Measurements from ENCODE around the gene GRIK4. TPM values are rescaled to one million over a fixed set of nuclear protein-coding genes. Genes with fewer than 3 reads are reported as not detected.

The GRIK4 gene
- total and polyA plus RNA-seq, 2 donors (not counting 3 experiments of a cell fraction or from before 2014, with no cell fraction given), result 0.81 to 1.6 TPM

GRCh38 chr11:120769906-120770305 is 258.4 kb downstream of the GRIK4 start:
- POLR2A ChIA-PET, result no interaction called here
- no peak overlapping the region for H3K4me3 ChIP-seq (replicated peaks in 1 of 3; ENCODE audit: insufficient read depth in 1 of 3, low read depth in 1 of 3, low read length in 3 of 3)
- peaks cover 0 to 2% of the 10 kb centered on the region in 2 experiments for H3K27me3 ChIP-seq (ENCODE audit: control insufficient read depth in 2 of 2, insufficient read depth in 2 of 2, low read length in 2 of 2)
- H2AFZ ChIP-seq (ENCODE audit: low read depth, low read length), result no peak overlapping the region
- no peak overlapping the region for H3K4me2 ChIP-seq (ENCODE audit: insufficient read depth, low read length)
- H3K9me1 ChIP-seq (replicated peaks; ENCODE audit: control insufficient read depth, extremely low read depth, insufficient read depth, low read length), result no peaks in the 10 kb centered on the region
- FAIRE-seq, result no peak
- intact Hi-C loops (cut with micrococcal nuclease), result loop anchor here (10.0 kb wide), 1 partner anchor 555 kb away; the partner anchor contains the start of gene OAF
- no peak for DNase-seq (ENCODE audit: low read depth, low spot score)
- H3K9ac ChIP-seq (replicated peaks; ENCODE audit: extremely low read depth, insufficient read depth, low read length), result no peak overlapping the region
- CTCF ChIA-PET, result interaction anchor here (1.0 to 1.7 kb wide), 3 partner anchors 11 to 85 kb away, joined by 3 to 4 read pairs (median 4); no protein-coding TSS in a partner anchor
- dilution Hi-C loops (cut with MboI; ENCODE audit: extremely low pct_ligation_motif_present, low sequenced_read_pairs), result no loop called here
- no peaks in the 10 kb centered on the region for H4K20me1 ChIP-seq (replicated peaks; ENCODE audit: control insufficient read depth, extremely low read depth, insufficient read depth, low read length)
- no TSS peak for BruUV-seq (replicated peaks)
- no peak overlapping the region for H3K27ac ChIP-seq (ENCODE audit: insufficient read depth, low read depth, low read length)
- H3K36me3 ChIP-seq (ENCODE audit: control insufficient read depth in 2 of 2, extremely low read depth in 1 of 2, insufficient read depth in 2 of 2, low read length in 2 of 2), result no peaks in the 10 kb centered on the region
- no peaks in the 10 kb centered on the region for H3K79me2 ChIP-seq (ENCODE audit: control insufficient read depth, insufficient read depth, low read length)
- H3K9me3 ChIP-seq (replicated peaks; ENCODE audit: control insufficient read depth, insufficient read depth, low read length), result no peaks in the 10 kb centered on the region
- TF ChIP-seq JUN (IDR thresholded peaks at IDR 0.05; ENCODE audit: borderline replicate concordance, insufficient read depth, insufficient read length, low read depth) (no peak), FOS (IDR thresholded peaks at IDR 0.05; ENCODE audit: borderline replicate concordance, insufficient read depth, low read length) (no peak)
- H3K4me1 ChIP-seq (ENCODE audit: control insufficient read depth, extremely low read depth, insufficient read depth, low read length), result peaks cover 21% of the 10 kb centered on the region

DNA sequence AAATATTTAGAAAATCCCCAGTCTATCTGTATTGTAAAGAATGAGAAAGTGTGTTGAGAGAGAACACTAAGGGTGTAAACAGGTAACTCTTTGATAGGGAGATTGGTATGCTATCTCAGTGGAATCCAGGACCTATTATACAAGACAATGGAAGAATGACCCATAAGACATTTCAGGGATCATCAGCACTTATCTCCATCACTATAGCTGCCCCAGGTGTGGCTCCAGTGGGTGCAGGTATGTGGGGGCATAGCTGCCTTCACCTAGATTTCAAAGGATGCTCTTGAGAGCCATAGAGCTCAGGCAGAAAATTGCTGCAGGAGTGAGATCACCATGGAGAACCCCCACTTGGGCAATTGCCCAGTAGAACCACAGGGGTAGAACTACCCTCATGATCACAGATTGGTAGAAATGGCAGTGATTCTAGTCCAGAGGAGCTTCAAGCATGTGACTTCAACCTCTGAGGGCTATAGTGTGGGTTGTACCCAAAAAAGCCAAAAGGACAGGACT is 260.1 kb downstream of the GRIK4 start:
- Histone ChIP-seq H3K4me1 (ENCODE audit: control insufficient read depth, extremely low read depth, insufficient read depth, low read length) (peaks cover 21% of the 10 kb centered on the region), H3K9me3 (replicated peaks; ENCODE audit: control insufficient read depth, insufficient read depth, low read length) (no peaks in the 10 kb centered on the region), H3K4me2 (ENCODE audit: insufficient read depth, low read length) (no peak overlapping the region), H4K20me1 (replicated peaks; ENCODE audit: control insufficient read depth, extremely low read depth, insufficient read depth, low read length) (no peaks in the 10 kb centered on the region), H3K27ac (ENCODE audit: insufficient read depth, low read depth, low read length) (no peak overlapping the region), H3K9ac (replicated peaks; ENCODE audit: extremely low read depth, insufficient read depth, low read length) (no peak overlapping the region), H2AFZ (ENCODE audit: low read depth, low read length) (no peak overlapping the region), H3K9me1 (replicated peaks; ENCODE audit: control insufficient read depth, extremely low read depth, insufficient read depth, low read length) (no peaks in the 10 kb centered on the region), H3K36me3 (ENCODE audit: control insufficient read depth in 2 of 2, extremely low read depth in 1 of 2, insufficient read depth in 2 of 2, low read length in 2 of 2) (no peaks in the 10 kb centered on the region), H3K4me3 (replicated peaks in 1 of 3; ENCODE audit: insufficient read depth in 1 of 3, low read depth in 1 of 3, low read length in 3 of 3) (no peak overlapping the region), H3K79me2 (ENCODE audit: control insufficient read depth, insufficient read depth, low read length) (no peaks in the 10 kb centered on the region), H3K27me3 (ENCODE audit: control insufficient read depth in 2 of 2, insufficient read depth in 2 of 2, low read length in 2 of 2) (no peaks in the 10 kb centered on the region)
- POLR2A ChIA-PET, result no interaction called here
- FAIRE-seq (no peak), DNase-seq (ENCODE audit: low read depth, low spot score) (no peak)
- CTCF ChIA-PET, result no interaction called here
- dilution Hi-C loops (cut with MboI; ENCODE audit: extremely low pct_ligation_motif_present, low sequenced_read_pairs) (no loop called here), intact Hi-C loops (cut with micrococcal nuclease) (loop anchor here (10.0 kb wide), 1 partner anchor 557 kb away; the partner anchor contains the start of gene OAF)
- no TSS peak for BruUV-seq (replicated peaks)
- TF ChIP-seq, protein P1, sequence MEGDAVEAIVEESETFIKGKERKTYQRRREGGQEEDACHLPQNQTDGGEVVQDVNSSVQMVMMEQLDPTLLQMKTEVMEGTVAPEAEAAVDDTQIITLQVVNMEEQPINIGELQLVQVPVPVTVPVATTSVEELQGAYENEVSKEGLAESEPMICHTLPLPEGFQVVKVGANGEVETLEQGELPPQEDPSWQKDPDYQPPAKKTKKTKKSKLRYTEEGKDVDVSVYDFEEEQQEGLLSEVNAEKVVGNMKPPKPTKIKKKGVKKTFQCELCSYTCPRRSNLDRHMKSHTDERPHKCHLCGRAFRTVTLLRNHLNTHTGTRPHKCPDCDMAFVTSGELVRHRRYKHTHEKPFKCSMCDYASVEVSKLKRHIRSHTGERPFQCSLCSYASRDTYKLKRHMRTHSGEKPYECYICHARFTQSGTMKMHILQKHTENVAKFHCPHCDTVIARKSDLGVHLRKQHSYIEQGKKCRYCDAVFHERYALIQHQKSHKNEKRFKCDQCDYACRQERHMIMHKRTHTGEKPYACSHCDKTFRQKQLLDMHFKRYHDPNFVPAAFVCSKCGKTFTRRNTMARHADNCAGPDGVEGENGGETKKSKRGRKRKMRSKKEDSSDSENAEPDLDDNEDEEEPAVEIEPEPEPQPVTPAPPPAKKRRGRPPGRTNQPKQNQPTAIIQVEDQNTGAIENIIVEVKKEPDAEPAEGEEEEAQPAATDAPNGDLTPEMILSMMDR (IDR thresholded peaks at IDR 0.05; ENCODE audit: extremely low read depth in 1 of 2, insufficient read depth in 1 of 2, low read depth in 1 of 2, low read length in 2 of 2), result no peak
- no peak for TF ChIP-seq EZH2 (IDR thresholded peaks at IDR 0.05; ENCODE audit: borderline replicate concordance, low read depth, low read length, severe bottlenecking)
- TF ChIP-seq, protein P2, sequence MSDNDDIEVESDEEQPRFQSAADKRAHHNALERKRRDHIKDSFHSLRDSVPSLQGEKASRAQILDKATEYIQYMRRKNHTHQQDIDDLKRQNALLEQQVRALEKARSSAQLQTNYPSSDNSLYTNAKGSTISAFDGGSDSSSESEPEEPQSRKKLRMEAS (IDR thresholded peaks at IDR 0.05; ENCODE audit: insufficient read depth, insufficient read length), result no peak
- TF ChIP-seq JUN (IDR thresholded peaks at IDR 0.05; ENCODE audit: borderline replicate concordance, insufficient read depth, insufficient read length, low read depth), result no peak
- TF ChIP-seq FOS (IDR thresholded peaks at IDR 0.05; ENCODE audit: borderline replicate concordance, insufficient read depth, low read length), result no peak
- TF ChIP-seq POLR2AphosphoS5 (IDR thresholded peaks at IDR 0.05; ENCODE audit: insufficient read depth, low read depth, low read length), result no peak
- no peak for TF ChIP-seq GATA2 (IDR thresholded peaks at IDR 0.05; ENCODE audit: insufficient read depth, insufficient read length, low read depth, low read length)
- TF ChIP-seq MYC (IDR thresholded peaks at IDR 0.05; ENCODE audit: low read depth, low read length), result no peak
- TF ChIP-seq POLR2A (IDR thresholded peaks at IDR 0.05; ENCODE audit: low read depth, low read length), result no peak
